GM03348 (cell line): ENCODE data around the gene EGFR.

Experiments
- DNase-seq: peaks from one replicate; pipeline ENCODE4 v3.0.0; 2012; ENCODE audit warnings: low spot score

Gene EGFR

GRCh38 chr7:55081472-55082227 is 62.8 kb downstream of the EGFR start:
- no peak for DNase-seq

GRCh38 chr7:55082228-55082603 is 63.4 kb downstream of the EGFR start:
- DNase-seq: no peak

GRCh38 chr7:55083206-55083605 is 64.4 kb downstream of the EGFR start:
- no peak for DNase-seq

DNA sequence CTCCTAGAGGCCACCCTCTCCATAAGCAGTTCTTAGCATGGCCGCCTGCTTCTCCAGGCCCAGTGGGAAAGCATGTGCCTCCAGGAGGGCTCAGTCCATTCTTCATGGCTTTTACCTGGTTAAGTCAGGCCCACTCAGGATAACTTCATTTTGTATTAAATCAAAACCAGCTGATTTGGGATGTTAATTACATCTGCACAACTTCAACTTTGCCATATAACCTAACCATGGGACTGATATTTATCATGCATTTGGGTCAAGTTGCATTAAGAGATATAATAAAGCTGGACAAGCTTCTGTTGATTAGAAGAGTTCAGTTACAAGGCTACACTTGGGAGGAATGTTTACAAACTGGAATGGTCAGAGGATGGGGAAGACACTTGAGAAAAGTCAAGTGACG is 65.5 kb downstream of the EGFR start:
- no peak for DNase-seq

- no peak for DNase-seq
These were observed 66.9 kb downstream of the EGFR start for GRCh38 chr7:55085511-55086412.

- peak; percentile 75 for DNase-seq
These were observed 67.8 kb downstream of the EGFR start for GRCh38 chr7:55086413-55087201.

DNA sequence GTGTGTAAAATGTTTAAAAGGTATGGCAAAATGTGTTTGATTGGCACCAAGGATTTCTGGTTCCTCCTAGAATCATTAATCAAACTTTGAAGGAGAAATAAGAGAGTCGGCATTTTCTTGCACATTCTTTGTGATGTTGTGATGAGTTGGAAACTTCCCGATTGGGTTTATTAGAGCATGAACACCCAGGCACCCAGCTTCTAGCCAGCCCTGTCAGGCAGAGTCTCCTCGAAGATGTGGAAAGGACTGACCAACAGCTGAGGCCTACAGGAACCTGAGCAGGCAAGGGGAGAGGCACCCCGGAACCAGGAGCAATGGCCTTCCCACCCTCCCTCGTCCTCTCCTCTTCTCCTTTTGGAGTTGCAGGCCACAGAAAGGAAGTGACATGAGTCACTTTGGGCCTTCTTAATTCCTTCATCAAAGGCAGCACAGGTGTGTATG is 68.7 kb downstream of the EGFR start:
- no peak for DNase-seq

- DNase-seq: no peak
These were observed 69.3 kb downstream of the EGFR start for GRCh38 chr7:55088107-55088506.

DNA sequence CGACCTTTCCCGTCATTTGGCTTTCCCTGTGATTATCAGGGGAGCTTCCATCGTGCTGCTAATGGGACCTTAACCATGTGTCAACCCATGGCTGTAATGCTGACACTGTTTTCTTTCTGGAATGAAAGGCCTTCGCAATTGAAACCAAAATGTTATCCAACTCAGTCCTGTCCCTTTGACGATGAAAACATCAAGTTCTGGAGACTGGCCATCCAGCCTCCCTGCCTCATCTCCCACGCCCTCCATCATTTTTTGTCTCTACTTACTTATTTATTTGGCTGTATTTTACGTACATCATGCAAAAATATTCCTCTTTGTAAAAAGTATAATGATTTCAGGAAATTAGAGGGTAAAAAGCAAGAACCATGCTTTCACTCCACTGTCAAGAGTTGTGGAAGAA is 69.8 kb downstream of the EGFR start:
- no peak for DNase-seq

- no peak for DNase-seq
These were observed 73.6 kb downstream of the EGFR start for GRCh38 chr7:55092186-55092974.

DNA sequence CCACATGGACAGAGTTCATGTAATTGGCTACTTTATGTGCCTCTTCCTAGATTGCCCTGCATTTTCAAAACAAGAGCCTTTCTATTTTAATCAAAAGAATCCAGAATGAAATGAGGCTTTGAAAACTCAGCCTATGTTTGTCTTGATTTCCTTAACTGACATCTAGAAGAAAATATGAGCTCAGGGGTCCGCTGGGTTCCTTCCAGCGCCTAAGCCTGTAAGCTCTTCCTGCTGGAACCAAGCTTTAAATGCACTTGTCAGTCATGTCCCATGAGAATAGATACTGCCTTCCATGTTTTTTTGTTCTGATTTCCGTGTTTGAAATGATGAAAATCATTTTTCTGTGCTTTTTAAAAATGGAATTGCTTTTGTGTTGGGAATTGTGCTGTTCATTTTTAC is 74.2 kb downstream of the EGFR start:
- DNase-seq: no peak

DNA sequence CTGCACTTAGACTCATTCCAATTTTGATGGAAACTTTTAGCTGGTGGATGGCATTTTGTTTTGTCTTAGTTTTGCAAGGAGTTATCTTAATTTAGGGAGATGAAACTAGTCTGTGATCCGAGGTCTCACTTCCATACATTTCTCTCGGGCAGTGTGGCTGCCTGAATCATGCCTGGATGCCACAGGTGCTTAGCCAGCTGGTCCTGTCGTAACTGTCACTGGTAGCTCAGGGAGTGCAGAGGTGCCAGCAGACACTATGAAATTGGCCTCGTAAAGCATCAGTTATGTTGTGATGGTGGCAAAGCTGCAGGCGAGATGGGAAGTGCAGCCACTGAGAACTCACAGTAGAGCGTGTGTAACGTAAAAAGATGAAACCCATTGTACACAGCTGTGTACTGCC is 74.9 kb downstream of the EGFR start:
- DNase-seq: no peak

- DNase-seq: no peak
These were observed 75.4 kb downstream of the EGFR start for GRCh38 chr7:55094092-55094690.

- no peak for DNase-seq
These were observed 76.9 kb downstream of the EGFR start for GRCh38 chr7:55095672-55096071.

GRCh38 chr7:55096323-55096722 is 77.5 kb downstream of the EGFR start:
- no peak for DNase-seq

- no peak for DNase-seq
These were observed 78.3 kb downstream of the EGFR start for GRCh38 chr7:55097100-55097499.

- peak; percentile 73 for DNase-seq
These were observed 80.4 kb downstream of the EGFR start for GRCh38 chr7:55099066-55099820.

DNA sequence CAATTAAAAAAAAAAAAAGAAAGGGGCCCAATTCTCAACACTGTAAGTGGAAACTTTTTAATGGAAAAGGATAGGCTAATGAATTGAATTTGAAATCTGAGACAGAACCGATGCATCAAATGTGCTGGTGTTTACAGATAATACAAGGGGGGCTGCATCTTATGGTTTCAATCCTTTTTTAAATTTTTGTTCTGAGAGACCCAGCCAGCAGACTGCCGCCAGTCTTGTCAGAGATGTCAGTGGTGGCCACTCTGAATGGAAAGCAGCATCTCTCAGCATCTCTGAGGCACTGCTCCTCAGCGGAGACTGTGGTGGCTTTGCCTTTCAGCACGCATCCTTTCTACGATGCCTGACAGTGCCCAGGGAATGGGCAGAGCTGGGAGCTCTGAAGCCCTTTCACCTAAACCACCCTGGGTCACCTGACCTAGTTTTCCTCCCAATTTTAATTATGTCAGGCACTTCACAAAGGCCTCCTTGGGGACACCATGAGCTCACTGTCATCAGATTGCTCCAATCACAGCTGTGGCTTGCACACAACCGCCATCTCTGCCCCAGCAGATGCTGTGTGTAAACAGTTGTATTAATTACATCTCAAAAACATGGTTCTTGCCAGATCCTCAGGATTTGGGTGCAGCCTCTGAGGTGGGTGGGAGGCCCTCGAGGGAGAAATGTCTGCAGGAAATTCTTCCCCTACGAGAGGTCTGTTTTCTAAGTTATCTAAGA is 81.2 kb downstream of the EGFR start:
- DNase-seq: peak; percentile 24

DNA sequence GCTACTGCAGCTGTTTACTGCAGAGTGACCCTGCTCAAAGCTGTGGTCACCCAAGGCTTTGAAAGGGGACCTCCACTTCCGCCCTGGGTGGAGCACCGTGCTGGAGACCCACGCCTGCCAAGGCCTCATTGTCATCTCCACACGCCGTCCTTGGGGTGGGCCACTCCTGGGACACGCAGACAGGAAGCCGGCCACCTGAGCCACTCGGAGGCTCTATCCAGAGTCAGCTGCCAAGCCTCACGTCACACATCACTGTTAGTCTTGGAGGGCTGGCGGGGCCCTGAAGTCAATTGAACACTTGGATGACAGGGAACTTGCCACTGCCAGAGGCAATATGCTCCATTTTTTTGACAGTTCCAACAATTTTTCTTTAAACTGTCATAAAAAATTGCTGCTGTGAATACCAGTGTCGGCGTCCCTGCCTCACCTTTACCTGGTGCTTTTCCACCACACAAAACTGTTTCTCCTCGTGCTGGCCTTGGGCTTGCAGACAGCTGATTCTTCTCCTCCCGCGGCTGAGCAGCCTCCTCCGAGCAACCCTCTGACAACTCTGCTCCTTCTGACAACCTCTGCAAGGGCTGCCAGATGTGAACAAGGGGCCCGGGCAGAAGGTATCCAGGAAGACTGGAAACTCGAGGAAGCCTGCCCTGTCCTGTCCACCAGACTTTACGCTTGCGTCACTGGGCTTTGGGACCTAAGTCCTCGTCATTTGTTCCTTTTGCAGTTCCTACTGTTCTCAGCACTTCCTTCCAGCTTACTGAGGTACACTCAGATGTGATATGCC is 81.9 kb downstream of the EGFR start:
- no peak for DNase-seq
